IMR-90 (cell line): Measurements from ENCODE around the gene RAB27B. TPM values are rescaled to one million over a fixed set of nuclear protein-coding genes. Genes with fewer than 3 reads are reported as not detected.

Experiments used
- ATAC-seq: fragments of 200-7000 bp; cut with Tn5 transposase; 2 replicates; pipeline ENCODE4 v1.9.1; 2020; ENCODE audit warnings: low read depth, mild to moderate bottlenecking, moderate library complexity
- BruUV-seq: library from RNA; stranded (reverse); fragments of 400-500 nt; replicated peaks from 2 replicates; lab custom pipeline; 2021; lab: Mats Ljungman, UMichigan
- CTCF ChIA-PET: fragments of 300-600 bp; formaldehyde crosslinking; extraction: SDS; loops from one replicate; lab custom pipeline; 2021; ENCODE audit warnings: antibody characterized with exemption; lab: Yijun Ruan, JAX
- POLR2A ChIA-PET: fragments of 300-600 bp; sonication (Branson Sonifier 250); formaldehyde crosslinking; loops from one replicate; lab custom pipeline; 2022; ENCODE audit warnings: antibody characterized with exemption; ENCODE audit not compliant: unreplicated experiment; lab: Charles Lee
- DNase-seq: peaks from one replicate; pipeline ENCODE4 v3.0.0; 2013
- H2AFZ ChIP-seq: replicated peaks from 2 replicates; pipeline ENCODE3; 2013; ENCODE audit warnings: low read length, mild to moderate bottlenecking; ENCODE audit not compliant: poor library complexity
- H2AK5ac ChIP-seq: 2 replicates; pipeline ENCODE4 v1.6.1; 2013; ENCODE audit warnings: low read depth, low read length, inconsistent platforms
- H2AK9ac ChIP-seq: replicated peaks from 2 replicates; pipeline ENCODE3; 2013; ENCODE audit warnings: mild to moderate bottlenecking, low read depth, low read length, moderate library complexity; ENCODE audit not compliant: poor library complexity
- H2BK120ac ChIP-seq: 2 replicates; pipeline ENCODE4 v1.6.1; 2013; ENCODE audit warnings: low read depth, low read length, inconsistent platforms
- H2BK15ac ChIP-seq: 3 replicates; pipeline ENCODE4 v1.6.1; 2013; ENCODE audit warnings: low read depth, low read length, inconsistent platforms
- H2BK20ac ChIP-seq: 2 replicates; pipeline ENCODE4 v1.6.1; 2013; ENCODE audit warnings: low read depth, mild to moderate bottlenecking, inconsistent platforms, low read length, moderate library complexity
- H2BK5ac ChIP-seq: 2 replicates; pipeline ENCODE4 v1.6.1; 2013; ENCODE audit warnings: mild to moderate bottlenecking, low read depth, low read length, inconsistent platforms; ENCODE audit not compliant: poor library complexity, severe bottlenecking
- H3K14ac ChIP-seq: replicated peaks from 2 replicates; pipeline ENCODE4 v1.6.1; 2013; ENCODE audit warnings: low read depth, low read length, inconsistent platforms
- H3K18ac ChIP-seq: 2 replicates; pipeline ENCODE4 v1.6.1; 2013; ENCODE audit warnings: low read depth, low read length, control low read depth
- H3K23ac ChIP-seq: 2 replicates; pipeline ENCODE4 v1.6.1; 2013; ENCODE audit warnings: low read depth, low read length, inconsistent platforms
- H3K27ac ChIP-seq: 2 replicates; pipeline ENCODE4 v1.5.1; 2013; ENCODE audit warnings: mild to moderate bottlenecking, control low read depth, low read length; ENCODE audit not compliant: insufficient read depth
- H3K27me3 ChIP-seq: 2 replicates; pipeline ENCODE4 v1.6.1; 2013; ENCODE audit warnings: low read length; ENCODE audit not compliant: control insufficient read depth, insufficient read depth
- H3K36me3 ChIP-seq: 2 replicates; pipeline ENCODE4 v1.6.1; 2013; ENCODE audit warnings: low read length, mixed read lengths; ENCODE audit not compliant: control insufficient read depth, insufficient read depth
- H3K4ac ChIP-seq: 2 replicates; pipeline ENCODE4 v1.6.1; 2013; ENCODE audit warnings: low read depth, low read length, inconsistent platforms
- H3K4me1 ChIP-seq: 2 replicates; pipeline ENCODE4 v1.6.1; 2013; ENCODE audit warnings: low read length, mixed read lengths; ENCODE audit not compliant: control insufficient read depth, insufficient read depth
- H3K4me2 ChIP-seq: 2 replicates; pipeline ENCODE4 v1.6.1; 2013; ENCODE audit warnings: low read depth, mild to moderate bottlenecking, control low read depth, low read length, moderate library complexity
- H3K4me3 ChIP-seq: 2 replicates; pipeline ENCODE4 v1.5.1; 2013; ENCODE audit warnings: low read depth, mild to moderate bottlenecking, control low read depth, low read length, moderate library complexity; ENCODE audit not compliant: insufficient read depth
- H3K56ac ChIP-seq: 2 replicates; pipeline ENCODE4 v1.6.1; 2013; ENCODE audit warnings: low read length, inconsistent platforms; ENCODE audit not compliant: insufficient read depth; ENCODE audit errors: extremely low read depth
- H3K79me1 ChIP-seq, 2 experiments: 2 replicates each; pipeline ENCODE4 v1.6.1; 2013; ENCODE audit warnings: low read length in 2 of 2, inconsistent platforms in 1 of 2, low read depth in 1 of 2
- H3K9ac ChIP-seq: 2 replicates; pipeline ENCODE4 v1.6.1; 2013; ENCODE audit warnings: low read depth, low read length, control low read depth
- H3K9me1 ChIP-seq: 2 replicates; pipeline ENCODE4 v1.6.1; 2013; ENCODE audit warnings: low read length, inconsistent platforms; ENCODE audit not compliant: insufficient read depth
- H3K9me3 ChIP-seq: 2 replicates; pipeline ENCODE4 v1.6.1; 2013; ENCODE audit warnings: low read length; ENCODE audit not compliant: control insufficient read depth, insufficient read depth
- H4K20me1 ChIP-seq: 2 replicates; pipeline ENCODE4 v1.6.1; 2013; ENCODE audit warnings: low read length, inconsistent platforms; ENCODE audit not compliant: insufficient read depth
- H4K5ac ChIP-seq: 2 replicates; pipeline ENCODE4 v1.6.1; 2013; ENCODE audit warnings: mild to moderate bottlenecking, low read depth, low read length, control low read depth
- H4K8ac ChIP-seq, 2 experiments: 2 replicates each; pipeline ENCODE4 v1.6.1; 2013; ENCODE audit warnings: low read depth in 2 of 2, low read length in 2 of 2, control low read depth in 1 of 2, inconsistent platforms in 1 of 2
- H4K91ac ChIP-seq: 2 replicates; pipeline ENCODE4 v1.6.1; 2013; ENCODE audit warnings: low read depth, low read length, inconsistent platforms; ENCODE audit not compliant: insufficient read depth
- CEBPB ChIP-seq: IDR thresholded peaks from 2 replicates; pipeline ENCODE4 v1.6.1; 2012; ENCODE audit warnings: low read depth, low read length, improper control_type of control experiment
- ELK1 ChIP-seq: fragments of 150-350 bp; IDR thresholded peaks from 2 replicates; pipeline ENCODE4 v1.6.1; 2016; ENCODE audit warnings: low read depth, mild to moderate bottlenecking, low read length, moderate library complexity, borderline replicate concordance
- MXI1 ChIP-seq: IDR thresholded peaks from 2 replicates; pipeline ENCODE4 v1.6.1; 2012; ENCODE audit warnings: low read depth, mild to moderate bottlenecking, low read length, moderate library complexity, borderline replicate concordance
- RAD21 ChIP-seq: IDR thresholded peaks from 2 replicates; pipeline ENCODE4 v1.6.1; 2012; ENCODE audit warnings: low read length, improper control_type of control experiment
- RCOR1 ChIP-seq: IDR thresholded peaks from 2 replicates; pipeline ENCODE4 v1.6.1; 2012; ENCODE audit warnings: mild to moderate bottlenecking, low read length, improper control_type of control experiment; ENCODE audit not compliant: insufficient replicate concordance
- SMC3 ChIP-seq: fragments of 150-350 bp; IDR thresholded peaks from 2 replicates; pipeline ENCODE4 v1.6.1; 2016; ENCODE audit warnings: low read depth, mild to moderate bottlenecking, antibody characterized with exemption, low read length, moderate library complexity
- WGBS, 2 experiments: methylation state at CpG; one replicate each; pipeline versions ENCODE4 v1.1.5 to v1.1.7; 2013; ENCODE audit warnings: missing lambda C conversion rate in 2 of 2; ENCODE audit not compliant: insufficient read length in 1 of 2; ENCODE audit errors: extremely low coverage in 2 of 2; 5-methylcytosine and 5-hydroxymethylcytosine counted together
- dilution Hi-C: fragments of 300-500 bp; cut with HindIII; formaldehyde crosslinking; loops from one replicate; pipeline ENCODE4 v1.14.3; 2018; ENCODE audit warnings: low sequenced_read_pairs; ENCODE audit not compliant: unreplicated experiment
- in situ Hi-C: fragments of 300-500 bp; cut with MboI; formaldehyde crosslinking; loops from 3 replicates; pipeline ENCODE4 v1.14.3; 2019; ENCODE audit warnings: low sequenced_read_pairs, inconsistent platforms, mixed read lengths
- intact Hi-C: fragments of 100-400 bp; cut with micrococcal nuclease; formaldehyde crosslinking; loops from 2 replicates; pipeline ENCODE4 v1.10.0; 2022
- polyA plus RNA-seq, 3 experiments: library from polyadenylated mRNA; depleted of rRNA; stranded (reverse); fragments of >200 nt; gene quantifications; 2 replicates each; pipeline ENCODE4 v1.2.3, GENCODE V29; 2012; ENCODE audit warnings: low replicate concordance in 1 of 3
- total RNA-seq: library from RNA; depleted of rRNA; stranded (reverse); fragments of >200 nt; gene quantifications from 2 replicates; pipeline ENCODE4 v1.2.3, GENCODE V29; 2012
- TF ChIP-seq, protein P1 (sequence below): conservative IDR thresholded peaks from 2 replicates; pipeline ENCODE4 v1.5.1; 2012; ENCODE audit warnings: mild to moderate bottlenecking, low read depth, low read length, improper control_type of control experiment

Gene RAB27B
- total and polyA plus RNA-seq, 2 of the 4 experiments (the other 2 are of a cell fraction), result 0.24 to 1.3 TPM

- Histone ChIP-seq H3K27ac (peak overlapping the region; percentile 90; the same call in 1 of the 2 replicates), H2AK9ac (no peak overlapping the region), H4K20me1 (no peaks in the 10 kb centered on the region), H3K23ac (peak overlapping the region; percentile 66; the same call in 1 of the 2 replicates), H3K4ac (peak overlapping the region; percentile 38; the same call in 1 of the 2 replicates), H3K27me3 (no peaks in the 10 kb centered on the region; the same call in 1 of the 2 replicates), H2AFZ (no peak overlapping the region), H2AK5ac (no peak overlapping the region), H4K8ac (peak overlapping the region; percentile 56 to 71), H3K36me3 (no peaks in the 10 kb centered on the region), H2BK20ac (peak overlapping the region; percentile 66; the same call in 1 of the 2 replicates), H3K4me2 (peak overlapping the region; percentile 64), H3K9me1 (peaks cover 2% of the 10 kb centered on the region; the same call in 1 of the 2 replicates), H2BK15ac (peak overlapping the region; percentile 61; the same call in 1 of the 3 replicates), H3K4me3 (no peak overlapping the region), H3K9ac (no peak overlapping the region), H4K91ac (peak overlapping the region; percentile 40; the same call in 1 of the 2 replicates), H2BK120ac (peak overlapping the region; percentile 74), H3K9me3 (no peaks in the 10 kb centered on the region), H3K18ac (peak overlapping the region; percentile 98), H3K4me1 (peaks cover 5% of the 10 kb centered on the region), H3K56ac (0 out of 2 replicates have a peak overlapping the region, but pooled peaks have one; percentile 59), H3K79me1 (no peaks in the 10 kb centered on the region), H4K5ac (peak overlapping the region; percentile 82), H2BK5ac (peak overlapping the region; percentile 84), H3K14ac (peak overlapping the region; percentile 64; the same call in 1 of the 2 replicates)
- TF ChIP-seq ELK1 (no peak), SMC3 (no peak), CEBPB (peak; percentile 88), RCOR1 (no peak), MXI1 (no peak), RAD21 (no peak)
- TF ChIP-seq, protein P1, sequence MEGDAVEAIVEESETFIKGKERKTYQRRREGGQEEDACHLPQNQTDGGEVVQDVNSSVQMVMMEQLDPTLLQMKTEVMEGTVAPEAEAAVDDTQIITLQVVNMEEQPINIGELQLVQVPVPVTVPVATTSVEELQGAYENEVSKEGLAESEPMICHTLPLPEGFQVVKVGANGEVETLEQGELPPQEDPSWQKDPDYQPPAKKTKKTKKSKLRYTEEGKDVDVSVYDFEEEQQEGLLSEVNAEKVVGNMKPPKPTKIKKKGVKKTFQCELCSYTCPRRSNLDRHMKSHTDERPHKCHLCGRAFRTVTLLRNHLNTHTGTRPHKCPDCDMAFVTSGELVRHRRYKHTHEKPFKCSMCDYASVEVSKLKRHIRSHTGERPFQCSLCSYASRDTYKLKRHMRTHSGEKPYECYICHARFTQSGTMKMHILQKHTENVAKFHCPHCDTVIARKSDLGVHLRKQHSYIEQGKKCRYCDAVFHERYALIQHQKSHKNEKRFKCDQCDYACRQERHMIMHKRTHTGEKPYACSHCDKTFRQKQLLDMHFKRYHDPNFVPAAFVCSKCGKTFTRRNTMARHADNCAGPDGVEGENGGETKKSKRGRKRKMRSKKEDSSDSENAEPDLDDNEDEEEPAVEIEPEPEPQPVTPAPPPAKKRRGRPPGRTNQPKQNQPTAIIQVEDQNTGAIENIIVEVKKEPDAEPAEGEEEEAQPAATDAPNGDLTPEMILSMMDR, result no peak
- POLR2A ChIA-PET, result no interaction called here
- intact Hi-C loops (no loop called here), dilution Hi-C loops (no loop called here), in situ Hi-C loops (no loop called here)
- WGBS, 2 experiments, result no CpG with 5 or more reads among the region's 6 CpGs
- no TSS peak for BruUV-seq
- CTCF ChIA-PET, result no interaction called here
- peak; percentile 92 for ATAC-seq
- peak; percentile 92 for DNase-seq
These were observed 5.1 kb upstream of the RAB27B start for GRCh38 chr18:54822872-54823845.
